Measurements from ENCODE around the gene PLCH1.

- TF ChIP-seq CTCF (IDR thresholded peaks at IDR 0.05), result no peak
- TF ChIP-seq POLR2A (IDR thresholded peaks at IDR 0.05), result no peak
Observed at GRCh38 chr3:155350571-155350970, 394.3 kb downstream of the PLCH1 start.

Data from ovary (tissue), 3 donors.